Body of pancreas (tissue), 4 donors: ENCODE data around the gene SEC24B. TPM values are rescaled to one million over a fixed set of nuclear protein-coding genes. Genes with fewer than 3 reads are reported as not detected.
A peak's percentile ranks its signal among the peaks of the same experiment; 100 is the strongest.

ENCODE experiments used
- ATAC-seq: fragments of 150-250 bp; one replicate; pipeline ENCODE4 v1.9.1; 2016
- DNase-seq, 4 donors: peaks; one replicate each; pipeline ENCODE4 v3.0.0-alpha.2; 2019
- H3K27ac ChIP-seq, 4 donors: fragments of 200-600 bp; sonication (generic); 1 replicate in 3 of 4; 2 replicates in 1 of 4; pipeline versions ENCODE4 v1.5.1 to v1.6.1; 2016 to 2019; ENCODE audit warnings: mild to moderate bottlenecking in 1 of 4, mixed read lengths in 1 of 4, moderate library complexity in 1 of 4
- H3K27me3 ChIP-seq, 2 donors: fragments of 200-600 bp; sonication (generic); one replicate each; pipeline ENCODE4 v1.6.0; 2016; ENCODE audit warnings: mild to moderate bottlenecking in 1 of 2
- H3K36me3 ChIP-seq, 2 donors: fragments of 200-600 bp; sonication (generic); replicated peaks in 1 of 2; 2 replicates each; pipeline ENCODE4 v1.5.1; 2016; ENCODE audit warnings: low read depth in 2 of 2; ENCODE audit not compliant: insufficient read depth in 1 of 2
- H3K4me1 ChIP-seq: fragments of 200-600 bp; sonication (generic); one replicate; pipeline ENCODE4 v1.6.0; 2016
- H3K4me3 ChIP-seq, 2 donors: fragments of 200-600 bp; sonication (generic); 1 replicate in 1 of 2; 2 replicates in 1 of 2; pipeline ENCODE4 v1.5.1; 2016 to 2019
- H3K9me3 ChIP-seq, 3 donors: fragments of 200-600 bp; sonication (generic); 1 replicate in 2 of 3; 2 replicates in 1 of 3; pipeline ENCODE4 v1.5.1; 2016
- CTCF ChIP-seq, 7 experiments: fragments of 450-650 bp in 4 of 7; fragments of 200-600 bp in 3 of 7; sonication (generic) in 3 of 7; IDR thresholded peaks; one replicate each; pipeline ENCODE4 v1.5.1; 2016 to 2019; ENCODE audit warnings: antibody characterized with exemption in 7 of 7
- POLR2A ChIP-seq, 3 donors: fragments of 450-650 bp; IDR thresholded peaks; one replicate each; pipeline ENCODE4 v1.6.1; 2016; ENCODE audit warnings: antibody characterized with exemption in 3 of 3, mild to moderate bottlenecking in 2 of 3
- WGBS, 2 donors: methylation state at CpG; one replicate each; pipeline ENCODE4 v1.1.5; 2017; 5-methylcytosine and 5-hydroxymethylcytosine counted together
- intact Hi-C: fragments of 100-400 bp; cut with DNase I; formaldehyde crosslinking; loops from one replicate; pipeline ENCODE4 v1.15.1; 2023
- total RNA-seq, 2 donors: library from RNA; depleted of rRNA; stranded (reverse); fragments of >200 nt; gene quantifications; one replicate each; pipeline ENCODE4 v1.1.0, GENCODE V29; 2016

SEC24B gene
- total RNA-seq, 2 donors from 2014 or later, result 10.2 to 16.3 TPM

GRCh38 chr4:109532182-109532581 is 98.6 kb downstream of the SEC24B start:
- H3K4me1 ChIP-seq, result no peaks in the 10 kb centered on the region
- TF ChIP-seq POLR2A (IDR thresholded peaks at IDR 0.05), result no peak
- no peak for TF ChIP-seq CTCF (IDR thresholded peaks at IDR 0.05)
- no peaks in the 10 kb centered on the region for H3K9me3 ChIP-seq
- ATAC-seq (no peak), DNase-seq (no peak)
- no peak overlapping the region for H3K27ac ChIP-seq
- H3K4me3 ChIP-seq, result no peak overlapping the region
- H3K27me3 ChIP-seq, result no peaks in the 10 kb centered on the region
- intact Hi-C loops, result no loop called here
- H3K36me3 ChIP-seq, result peaks cover 6 to 41% of the 10 kb centered on the region in 2 donors

GRCh38 chr4:109545401-109545800 is 111.8 kb downstream of the SEC24B start:
- Histone ChIP-seq H3K27me3 (no peaks in the 10 kb centered on the region), H3K27ac (no peak overlapping the region), H3K4me1 (no peaks in the 10 kb centered on the region), H3K4me3 (no peak overlapping the region), H3K36me3 (peaks cover 0 to 8% of the 10 kb centered on the region in 2 donors), H3K9me3 (no peaks in the 10 kb centered on the region)
- intact Hi-C loops, result no loop called here
- WGBS, 2 donors, result 92 to 100% methylated on average over 1 of the region's 1 CpG
- ATAC-seq (no peak), DNase-seq (no peak)
- no peak for TF ChIP-seq CTCF (IDR thresholded peaks at IDR 0.05)
- TF ChIP-seq POLR2A (IDR thresholded peaks at IDR 0.05), result no peak

- intact Hi-C loops, result no loop called here
- Histone ChIP-seq H3K4me3 (no peak overlapping the region), H3K27me3 (no peaks in the 10 kb centered on the region), H3K36me3 (peaks cover 0 to 4% of the 10 kb centered on the region in 2 donors), H3K4me1 (no peaks in the 10 kb centered on the region), H3K9me3 (no peaks in the 10 kb centered on the region), H3K27ac (no peak overlapping the region)
- DNase-seq, result no peak
- no peak for TF ChIP-seq CTCF (IDR thresholded peaks at IDR 0.05)
- TF ChIP-seq POLR2A (IDR thresholded peaks at IDR 0.05), result no peak
- no peak for ATAC-seq
- WGBS, 2 donors, result 80 to 84% methylated on average over 5 of the region's 5 CpGs
Observed at GRCh38 chr4:109547394-109547793, 113.8 kb downstream of the SEC24B start.

- ATAC-seq, result peak; percentile 12
- TF ChIP-seq POLR2A (IDR thresholded peaks at IDR 0.05) (no peak), CTCF (IDR thresholded peaks at IDR 0.05) (no peak)
- no peak overlapping the region for H3K4me3 ChIP-seq
- no peak overlapping the region for H3K27ac ChIP-seq
- no peaks in the 10 kb centered on the region for H3K36me3 ChIP-seq
- H3K27me3 ChIP-seq, result no peaks in the 10 kb centered on the region
- DNase-seq, result peak in 1 of 4 donors; percentile 32
- H3K9me3 ChIP-seq, result no peaks in the 10 kb centered on the region
- 73 to 74% methylated on average over 2 of the region's 2 CpGs for WGBS, 2 donors
- no peaks in the 10 kb centered on the region for H3K4me1 ChIP-seq
- intact Hi-C loops, result no loop called here
Observed at GRCh38 chr4:109548655-109549054, 115.0 kb downstream of the SEC24B start.

GRCh38 chr4:109552237-109552636 is 118.6 kb downstream of the SEC24B start:
- intact Hi-C loops, result no loop called here

More at GRCh38 chr4:109552237-109552636, 118.6 kb downstream of the SEC24B start:
- ATAC-seq, result no peak
- Histone ChIP-seq H3K4me1 (no peaks in the 10 kb centered on the region), H3K27me3 (no peaks in the 10 kb centered on the region), H3K36me3 (no peaks in the 10 kb centered on the region), H3K4me3 (no peak overlapping the region), H3K9me3 (no peaks in the 10 kb centered on the region), H3K27ac (no peak overlapping the region)
- no peak for DNase-seq
- WGBS, 2 donors, result 91 to 97% methylated on average over 6 of the region's 6 CpGs
- TF ChIP-seq CTCF (IDR thresholded peaks at IDR 0.05), result no peak
